HCT116 (cell line): ENCODE results near the gene GFM2. TPM values are rescaled to one million over a fixed set of nuclear protein-coding genes. Genes with fewer than 3 reads are reported as not detected.
A peak's percentile ranks its signal among the peaks of the same experiment; 100 is the strongest.

Experiments used
- ATAC-seq: fragments of 200-7000 bp; cut with Tn5 transposase; 2 replicates; pipeline ENCODE4 v1.9.1; 2020; ENCODE audit warnings: mild to moderate bottlenecking, moderate library complexity
- BruUV-seq: library from RNA; stranded (reverse); fragments of 400-500 nt; replicated peaks from 2 replicates; lab custom pipeline; 2021; lab: Mats Ljungman, UMichigan
- CTCF ChIA-PET: fragments of 300-600 bp; sonication (Branson Sonifier 250); formaldehyde crosslinking; loops from one replicate; lab custom pipeline; 2021; ENCODE audit warnings: antibody characterized with exemption; lab: Charles Lee
- POLR2A ChIA-PET: fragments of 300-600, 350-600 bp; sonication (Branson Sonifier 250); formaldehyde crosslinking; loops from one replicate; lab custom pipeline; 2021; ENCODE audit warnings: antibody characterized with exemption; lab: Charles Lee
- RAD21 ChIA-PET, 2 experiments: fragments of 300-600 bp; sonication (Branson Sonifier 250); formaldehyde crosslinking; loops; one replicate each; lab custom pipeline; 2023; ENCODE audit warnings: low total read pairs in 2 of 2; ENCODE audit not compliant: uncharacterized antibody in 2 of 2, unreplicated experiment in 2 of 2, low non-redundant PET in 1 of 2; lab: Charles Lee
- DNase-seq: peaks from one replicate; pipeline ENCODE4 v3.0.0-alpha.2; 2010; ENCODE audit warnings: low read depth, low spot score
- H2AFZ ChIP-seq: fragments of 200-600 bp; shearing (Covaris generic), sonication (generic); 2 replicates; pipeline ENCODE4 v1.6.1; 2017; ENCODE audit warnings: low read depth, mixed run types, mixed read lengths, antibody characterized with exemption, low read length; ENCODE audit not compliant: poor library complexity, severe bottlenecking
- H3K27ac ChIP-seq: 2 replicates; pipeline ENCODE4 v1.5.1; 2012; ENCODE audit warnings: low read depth, low read length
- H3K27me3 ChIP-seq: fragments of 200-600 bp; sonication (generic); 2 replicates; pipeline ENCODE4 v1.6.1; 2016; ENCODE audit warnings: mixed run types, low read length, mixed read lengths; ENCODE audit not compliant: insufficient read depth
- H3K36me3 ChIP-seq, 2 experiments: fragments of 200-500 bp in 1 of 2; fragments of 200-600 bp in 1 of 2; sonication (Bioruptor generic) in 1 of 2; sonication (generic) in 1 of 2; 2 replicates each; pipeline versions ENCODE4 v1.5.1 to v1.6.1; 2014 to 2016; ENCODE audit warnings: low read length in 2 of 2, inconsistent platforms in 1 of 2, mixed read lengths in 1 of 2, mixed run types in 1 of 2; ENCODE audit not compliant: insufficient read depth in 2 of 2, control insufficient read depth in 1 of 2
- H3K4me1 ChIP-seq, 2 experiments: fragments of 200-600 bp in 1 of 2; sonication (generic) in 1 of 2; 2 replicates each; pipeline versions ENCODE4 v1.5.1 to v1.6.1; 2012 to 2017; ENCODE audit warnings: low read length in 2 of 2, inconsistent platforms in 1 of 2, mild to moderate bottlenecking in 1 of 2, mixed read lengths in 1 of 2, mixed run types in 1 of 2, moderate library complexity in 1 of 2; ENCODE audit not compliant: insufficient read depth in 2 of 2, control insufficient read depth in 1 of 2
- H3K4me2 ChIP-seq: fragments of 200-600 bp; sonication (generic); 2 replicates; pipeline ENCODE4 v1.6.1; 2017; ENCODE audit warnings: mixed run types, low read length, mixed read lengths
- H3K4me3 ChIP-seq, 2 experiments: fragments of 200-600 bp in 1 of 2; sonication (generic) in 1 of 2; replicated peaks in 1 of 2; 2 replicates each; pipeline ENCODE4 v1.5.1; 2011 to 2016; ENCODE audit warnings: low read length in 2 of 2, control low read depth in 1 of 2, low read depth in 1 of 2, mild to moderate bottlenecking in 1 of 2, mixed read lengths in 1 of 2, mixed run types in 1 of 2
- H3K79me2 ChIP-seq: fragments of 200-600 bp; sonication (generic); 2 replicates; pipeline ENCODE4 v1.6.1; 2017; ENCODE audit warnings: mild to moderate bottlenecking, mixed run types, low read length, moderate library complexity, mixed read lengths; ENCODE audit not compliant: insufficient read depth
- H3K9ac ChIP-seq: fragments of 200-600 bp; sonication (generic); 2 replicates; pipeline ENCODE4 v1.6.1; 2016; ENCODE audit warnings: low read length, mixed read lengths
- H3K9me2 ChIP-seq: fragments of 200-600 bp; sonication (generic), shearing (Covaris generic); 2 replicates; pipeline ENCODE4 v1.6.1; 2017; ENCODE audit warnings: mixed run types, mild to moderate bottlenecking, moderate library complexity; ENCODE audit not compliant: insufficient read depth
- H3K9me3 ChIP-seq, 2 experiments: fragments of 200-500 bp in 1 of 2; fragments of 200-600 bp in 1 of 2; sonication (Bioruptor generic) in 1 of 2; sonication (generic) in 1 of 2; 2 replicates each; pipeline ENCODE4 v1.6.1; 2014 to 2017; ENCODE audit warnings: low read length in 2 of 2, mixed read lengths in 2 of 2, inconsistent platforms in 1 of 2, low read depth in 1 of 2, mild to moderate bottlenecking in 1 of 2, mixed run types in 1 of 2, moderate library complexity in 1 of 2; ENCODE audit not compliant: control insufficient read depth in 1 of 2, insufficient read depth in 1 of 2
- H4K20me1 ChIP-seq: fragments of 200-600 bp; sonication (generic), shearing (Covaris generic); 2 replicates; pipeline ENCODE4 v1.6.1; 2017; ENCODE audit warnings: mixed run types, mild to moderate bottlenecking, moderate library complexity; ENCODE audit not compliant: insufficient read depth
- CTCF ChIP-seq, 3 experiments: fragments of 200-600 bp in 1 of 3; sonication (generic) in 1 of 3; IDR thresholded peaks in 2 of 3; conservative IDR thresholded peaks in 1 of 3; 2 replicates each; pipeline ENCODE4 v1.5.1; 2012 to 2017; ENCODE audit warnings: low read depth in 2 of 3, low read length in 2 of 3, antibody characterized with exemption in 1 of 3, borderline replicate concordance in 1 of 3, control low read depth in 1 of 3, mild to moderate bottlenecking in 1 of 3, mixed read lengths in 1 of 3, mixed run types in 1 of 3, moderate library complexity in 1 of 3; ENCODE audit not compliant: insufficient read depth in 1 of 3
- EGR1 ChIP-seq: IDR thresholded peaks from 2 replicates; pipeline ENCODE4 v1.6.1; 2012; ENCODE audit warnings: low read depth
- ELF1 ChIP-seq: IDR thresholded peaks from 2 replicates; pipeline ENCODE4 v1.6.1; 2012; ENCODE audit warnings: low read depth, borderline replicate concordance
- EZH2 ChIP-seq: fragments of 200-600 bp; sonication (generic); IDR thresholded peaks from 2 replicates; pipeline ENCODE4 v1.6.1; 2017; ENCODE audit warnings: antibody characterized with exemption, mixed run types
- EZH2phosphoT487 ChIP-seq: fragments of 200-600 bp; IDR thresholded peaks from 2 replicates; pipeline ENCODE4 v1.6.1; 2018; ENCODE audit warnings: antibody characterized with exemption, borderline replicate concordance
- SIN3A ChIP-seq: IDR thresholded peaks from 2 replicates; pipeline ENCODE4 v1.6.1; 2012; ENCODE audit warnings: low read depth
- SP1 ChIP-seq: IDR thresholded peaks from 2 replicates; pipeline ENCODE4 v1.6.1; 2012; ENCODE audit warnings: low read depth
- YY1 ChIP-seq: IDR thresholded peaks from 2 replicates; pipeline ENCODE4 v1.6.1; 2011; ENCODE audit warnings: low read length, low read depth, moderate library complexity, mild to moderate bottlenecking; ENCODE audit not compliant: insufficient replicate concordance; ENCODE audit errors: extremely low read depth
- ZNF274 ChIP-seq: fragments of 200-500 bp; sonication (Bioruptor generic); IDR thresholded peaks from 2 replicates; pipeline ENCODE4 v1.6.1; 2014; ENCODE audit warnings: mild to moderate bottlenecking, low read depth, low read length, inconsistent platforms
- intact Hi-C: fragments of 100-400 bp; cut with micrococcal nuclease; formaldehyde crosslinking; loops from 2 replicates; pipeline ENCODE4 v1.10.0; 2022
- total RNA-seq: library from RNA; stranded (reverse); gene quantifications from one replicate; pipeline ENCODE4 v1.2.1, GENCODE V29; 2021; ENCODE audit not compliant: unreplicated experiment
- TF ChIP-seq, protein P1 (sequence below): IDR thresholded peaks from 2 replicates; pipeline ENCODE4 v1.6.1; 2012; ENCODE audit warnings: low read depth
- TF ChIP-seq, protein P2 (sequence below): IDR thresholded peaks from 2 replicates; pipeline ENCODE4 v1.6.1; 2012
- TF ChIP-seq, protein P3 (sequence below): IDR thresholded peaks from 2 replicates; pipeline ENCODE4 v1.6.1; 2011; ENCODE audit warnings: mild to moderate bottlenecking, low read length, moderate library complexity; ENCODE audit not compliant: insufficient replicate concordance; ENCODE audit errors: extremely low read depth

GFM2 gene
- total RNA-seq, 1 experiment from 2014 or later, result 25.0 TPM

DNA sequence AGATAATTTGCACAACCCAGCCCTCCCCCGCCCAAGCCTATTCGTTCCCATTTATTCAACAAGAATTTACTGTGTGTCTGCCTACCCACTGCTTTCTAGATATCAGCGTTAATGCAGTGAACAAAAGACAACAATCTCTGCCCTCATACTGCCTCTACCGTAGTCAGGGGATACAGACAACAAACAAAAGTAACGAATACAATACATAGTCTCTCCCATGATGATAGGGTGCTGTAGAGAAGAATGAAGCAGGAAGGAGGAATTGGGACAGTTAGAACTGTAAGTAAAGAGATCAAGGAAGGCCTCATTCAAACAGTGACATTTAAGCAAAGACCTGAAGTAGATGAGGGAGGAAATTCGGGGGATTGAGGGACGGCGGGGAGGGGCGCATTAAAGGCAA, 1.7 kb downstream of the GFM2 start:
- CTCF ChIA-PET, result no interaction called here
- BruUV-seq, result no TSS peak
- DNase-seq, result no peak
- intact Hi-C loops, result no loop called here
- no peak overlapping the region for H2AFZ ChIP-seq
- POLR2A ChIA-PET, result no interaction called here
- no peaks in the 10 kb centered on the region for H3K9me3 ChIP-seq
- peak overlapping the region; percentile 81; the same call in 1 of the 2 replicates for H3K4me2 ChIP-seq
- H3K36me3 ChIP-seq, result peaks cover 11% of the 10 kb centered on the region in 2 experiments; a peak in 3 of 4 replicates
- no peaks in the 10 kb centered on the region for H3K9me2 ChIP-seq
- H3K9ac ChIP-seq, result no peak overlapping the region
- H3K79me2 ChIP-seq, result peaks cover 85% of the 10 kb centered on the region
- H4K20me1 ChIP-seq, result no peaks in the 10 kb centered on the region
- RAD21 ChIA-PET, result no interaction called here
- no peak for ATAC-seq
- H3K27me3 ChIP-seq, result no peaks in the 10 kb centered on the region
- H3K27ac ChIP-seq, result no peak overlapping the region
- TF ChIP-seq, protein P1, sequence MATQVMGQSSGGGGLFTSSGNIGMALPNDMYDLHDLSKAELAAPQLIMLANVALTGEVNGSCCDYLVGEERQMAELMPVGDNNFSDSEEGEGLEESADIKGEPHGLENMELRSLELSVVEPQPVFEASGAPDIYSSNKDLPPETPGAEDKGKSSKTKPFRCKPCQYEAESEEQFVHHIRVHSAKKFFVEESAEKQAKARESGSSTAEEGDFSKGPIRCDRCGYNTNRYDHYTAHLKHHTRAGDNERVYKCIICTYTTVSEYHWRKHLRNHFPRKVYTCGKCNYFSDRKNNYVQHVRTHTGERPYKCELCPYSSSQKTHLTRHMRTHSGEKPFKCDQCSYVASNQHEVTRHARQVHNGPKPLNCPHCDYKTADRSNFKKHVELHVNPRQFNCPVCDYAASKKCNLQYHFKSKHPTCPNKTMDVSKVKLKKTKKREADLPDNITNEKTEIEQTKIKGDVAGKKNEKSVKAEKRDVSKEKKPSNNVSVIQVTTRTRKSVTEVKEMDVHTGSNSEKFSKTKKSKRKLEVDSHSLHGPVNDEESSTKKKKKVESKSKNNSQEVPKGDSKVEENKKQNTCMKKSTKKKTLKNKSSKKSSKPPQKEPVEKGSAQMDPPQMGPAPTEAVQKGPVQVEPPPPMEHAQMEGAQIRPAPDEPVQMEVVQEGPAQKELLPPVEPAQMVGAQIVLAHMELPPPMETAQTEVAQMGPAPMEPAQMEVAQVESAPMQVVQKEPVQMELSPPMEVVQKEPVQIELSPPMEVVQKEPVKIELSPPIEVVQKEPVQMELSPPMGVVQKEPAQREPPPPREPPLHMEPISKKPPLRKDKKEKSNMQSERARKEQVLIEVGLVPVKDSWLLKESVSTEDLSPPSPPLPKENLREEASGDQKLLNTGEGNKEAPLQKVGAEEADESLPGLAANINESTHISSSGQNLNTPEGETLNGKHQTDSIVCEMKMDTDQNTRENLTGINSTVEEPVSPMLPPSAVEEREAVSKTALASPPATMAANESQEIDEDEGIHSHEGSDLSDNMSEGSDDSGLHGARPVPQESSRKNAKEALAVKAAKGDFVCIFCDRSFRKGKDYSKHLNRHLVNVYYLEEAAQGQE, result no peak
- TF ChIP-seq ELF1, result no peak
- no peak for TF ChIP-seq EZH2phosphoT487
- TF ChIP-seq, protein P2, sequence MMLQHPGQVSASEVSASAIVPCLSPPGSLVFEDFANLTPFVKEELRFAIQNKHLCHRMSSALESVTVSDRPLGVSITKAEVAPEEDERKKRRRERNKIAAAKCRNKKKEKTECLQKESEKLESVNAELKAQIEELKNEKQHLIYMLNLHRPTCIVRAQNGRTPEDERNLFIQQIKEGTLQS, result no peak
- TF ChIP-seq SP1, result no peak
- TF ChIP-seq, protein P3, sequence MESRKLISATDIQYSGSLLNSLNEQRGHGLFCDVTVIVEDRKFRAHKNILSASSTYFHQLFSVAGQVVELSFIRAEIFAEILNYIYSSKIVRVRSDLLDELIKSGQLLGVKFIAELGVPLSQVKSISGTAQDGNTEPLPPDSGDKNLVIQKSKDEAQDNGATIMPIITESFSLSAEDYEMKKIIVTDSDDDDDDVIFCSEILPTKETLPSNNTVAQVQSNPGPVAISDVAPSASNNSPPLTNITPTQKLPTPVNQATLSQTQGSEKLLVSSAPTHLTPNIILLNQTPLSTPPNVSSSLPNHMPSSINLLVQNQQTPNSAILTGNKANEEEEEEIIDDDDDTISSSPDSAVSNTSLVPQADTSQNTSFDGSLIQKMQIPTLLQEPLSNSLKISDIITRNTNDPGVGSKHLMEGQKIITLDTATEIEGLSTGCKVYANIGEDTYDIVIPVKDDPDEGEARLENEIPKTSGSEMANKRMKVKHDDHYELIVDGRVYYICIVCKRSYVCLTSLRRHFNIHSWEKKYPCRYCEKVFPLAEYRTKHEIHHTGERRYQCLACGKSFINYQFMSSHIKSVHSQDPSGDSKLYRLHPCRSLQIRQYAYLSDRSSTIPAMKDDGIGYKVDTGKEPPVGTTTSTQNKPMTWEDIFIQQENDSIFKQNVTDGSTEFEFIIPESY, result no peak
- no peak for TF ChIP-seq SIN3A
- no peak for TF ChIP-seq CTCF (IDR thresholded peaks at IDR 0.05 in 2 of 3, conservative IDR thresholded peaks at IDR 0.05 in 1 of 3; ENCODE audit: borderline replicate concordance in 1 of 3, insufficient read depth in 1 of 3, low read depth in 2 of 3, low read length in 2 of 3)
- no peak for TF ChIP-seq ZNF274
- TF ChIP-seq EGR1, result no peak
- no peak for TF ChIP-seq YY1
- no peak for TF ChIP-seq EZH2
- no peak overlapping the region for H3K4me3 ChIP-seq
- H3K4me1 ChIP-seq, result peaks cover 24 to 49% of the 10 kb centered on the region in 2 experiments; a peak in 3 of 4 replicates
